GM19328 (cell line): ENCODE data around the gene TMIE.
"Not testable (repeated sequence)": the region's sequence is repeated elsewhere in the genome, so short reads cannot be mapped to it uniquely, and the experiment has no call there.

Experiments used
- ATAC-seq: cut with Tn5 transposase; IDR thresholded peaks from one replicate; pipeline ENCODE4 v1.9.1; 2021; ENCODE audit warnings: mild to moderate bottlenecking, moderate library complexity; ENCODE audit not compliant: unreplicated experiment

Gene TMIE

GRCh38 chr3:46719044-46719565 is 17.9 kb downstream of the TMIE start:
- no peak for ATAC-seq

- no peak for ATAC-seq
Observed at GRCh38 chr3:46719735-46720271, 18.6 kb downstream of the TMIE start.

- no peak for ATAC-seq
Observed at GRCh38 chr3:46721009-46721408, 19.8 kb downstream of the TMIE start.

- ATAC-seq = no peak
Observed at GRCh38 chr3:46722443-46722842, 21.3 kb downstream of the TMIE start.

- no peak for ATAC-seq
Observed at GRCh38 chr3:46724424-46724823, 23.2 kb downstream of the TMIE start.

- no peak for ATAC-seq
Observed at GRCh38 chr3:46725621-46726314, 24.6 kb downstream of the TMIE start.

- no peak for ATAC-seq
Observed at GRCh38 chr3:46729038-46729437, 27.8 kb downstream of the TMIE start.

- ATAC-seq = no peak
Observed at GRCh38 chr3:46730819-46731218, 29.6 kb downstream of the TMIE start.

- ATAC-seq = no peak
Observed at GRCh38 chr3:46731795-46732194, 30.6 kb downstream of the TMIE start.

- no peak for ATAC-seq
Observed at GRCh38 chr3:46733026-46733800, 32.0 kb downstream of the TMIE start.

GRCh38 chr3:46734773-46735172 is 33.6 kb downstream of the TMIE start:
- no peak for ATAC-seq

GRCh38 chr3:46736006-46736872 is 35.0 kb downstream of the TMIE start:
- no peak for ATAC-seq

GRCh38 chr3:46737329-46737731 is 36.1 kb downstream of the TMIE start:
- no peak for ATAC-seq

GRCh38 chr3:46739565-46739964 is 38.4 kb downstream of the TMIE start:
- ATAC-seq = not testable (repeated sequence)

- ATAC-seq = no peak
Observed at GRCh38 chr3:46742992-46743585, 41.9 kb downstream of the TMIE start.

GRCh38 chr3:46746711-46747110 is 45.5 kb downstream of the TMIE start:
- ATAC-seq = no peak

GRCh38 chr3:46748170-46748569 is 47.0 kb downstream of the TMIE start:
- no peak for ATAC-seq

GRCh38 chr3:46749129-46749528 is 47.9 kb downstream of the TMIE start:
- ATAC-seq = no peak

- no peak for ATAC-seq
Observed at GRCh38 chr3:46750555-46751038, 49.4 kb downstream of the TMIE start.

- not testable (repeated sequence) for ATAC-seq
Observed at GRCh38 chr3:46753127-46753526, 51.9 kb downstream of the TMIE start.
